GM23338 (cell line): ENCODE measurements around the gene NAT8L. TPM values are rescaled to one million over a fixed set of nuclear protein-coding genes. Genes with fewer than 3 reads are reported as not detected.

Experiments
- CTCF ChIP-seq, 2 experiments: fragments of 200-600 bp in 1 of 2; sonication (generic) in 1 of 2; conservative IDR thresholded peaks; 2 replicates each; pipeline versions ENCODE4 v1.5.1 to v1.6.1; 2016 to 2017; ENCODE audit warnings: antibody characterized with exemption in 2 of 2, low read depth in 2 of 2, mild to moderate bottlenecking in 2 of 2, moderate library complexity in 1 of 2
- EZH2 ChIP-seq: fragments of 200-600 bp; sonication (generic); IDR thresholded peaks from one replicate; pipeline ENCODE4 v1.8.0; 2017; ENCODE audit warnings: antibody characterized with exemption, mild to moderate bottlenecking, low read depth; ENCODE audit not compliant: unreplicated experiment
- JUNB ChIP-seq: IDR thresholded peaks from one replicate; pipeline ENCODE4 v1.6.1; 2016; ENCODE audit warnings: antibody characterized with exemption; ENCODE audit not compliant: unreplicated experiment
- NANOG ChIP-seq: IDR thresholded peaks from 2 replicates; pipeline ENCODE4 v1.6.1; 2016; ENCODE audit warnings: antibody characterized with exemption, borderline replicate concordance
- STAT1 ChIP-seq: IDR thresholded peaks from one replicate; pipeline ENCODE4 v1.6.1; 2016; ENCODE audit warnings: antibody characterized with exemption; ENCODE audit not compliant: unreplicated experiment
- ZNF114 ChIP-seq: fragments of 250-450 bp; sonication (Bioruptor Pico); IDR thresholded peaks from 2 replicates; pipeline ENCODE4 v1.5.0; 2020; ENCODE audit warnings: mild to moderate bottlenecking, moderate library complexity
- ZNF331 ChIP-seq: fragments of 250-450 bp; sonication (Bioruptor Pico); IDR thresholded peaks from 2 replicates; pipeline ENCODE4 v1.5.0; 2020; ENCODE audit warnings: low read depth, mild to moderate bottlenecking, moderate library complexity
- ZNF462 ChIP-seq: fragments of 250-450 bp; sonication (Bioruptor Pico); IDR thresholded peaks from 2 replicates; pipeline ENCODE4 v1.5.0; 2020; ENCODE audit warnings: mild to moderate bottlenecking, moderate library complexity
- polyA plus RNA-seq: library from polyadenylated mRNA; unstranded; fragments of >200 nt; fragmentation: Nextera tagmentation; extraction: Ambion mirVana; gene quantifications from 2 replicates; pipeline ENCODE4 v1.2.1, GENCODE V29; 2016
- total RNA-seq: library from RNA; depleted of rRNA; stranded (reverse); fragments of >200 nt; shearing (Covaris generic); gene quantifications from 2 replicates; pipeline ENCODE4 v1.2.3, GENCODE V29; 2014
- TF ChIP-seq, protein P1 (sequence below): IDR thresholded peaks from one replicate; pipeline ENCODE4 v1.6.1; 2018; ENCODE audit warnings: antibody characterized with exemption; ENCODE audit not compliant: unreplicated experiment

Gene NAT8L
- total and polyA plus RNA-seq, 2 experiments from 2014 or later, result 1.6 to 9.7 TPM

DNA sequence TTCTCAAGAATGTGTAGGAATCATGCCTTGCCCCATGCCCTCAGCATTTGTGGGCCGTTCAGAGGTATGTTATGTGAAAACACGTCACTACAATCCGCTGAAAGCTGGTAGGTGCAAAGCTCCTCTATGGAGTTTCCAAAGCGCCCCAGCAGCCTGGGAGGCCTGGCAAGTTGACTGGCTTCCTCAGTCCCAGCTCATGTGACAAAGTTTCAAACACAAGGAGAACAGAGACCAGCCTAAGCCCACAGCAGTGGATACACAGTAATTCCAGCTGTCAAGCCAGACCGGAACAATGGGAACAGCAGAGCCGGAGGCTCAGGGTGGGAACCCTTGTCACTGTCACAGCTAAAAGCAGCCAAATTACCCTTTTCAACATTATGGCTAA lies 33.5 kb downstream of the NAT8L start (continued):
- TF ChIP-seq ZNF462 (CRISPR knock-in tag), result no peak
- TF ChIP-seq, protein P1, sequence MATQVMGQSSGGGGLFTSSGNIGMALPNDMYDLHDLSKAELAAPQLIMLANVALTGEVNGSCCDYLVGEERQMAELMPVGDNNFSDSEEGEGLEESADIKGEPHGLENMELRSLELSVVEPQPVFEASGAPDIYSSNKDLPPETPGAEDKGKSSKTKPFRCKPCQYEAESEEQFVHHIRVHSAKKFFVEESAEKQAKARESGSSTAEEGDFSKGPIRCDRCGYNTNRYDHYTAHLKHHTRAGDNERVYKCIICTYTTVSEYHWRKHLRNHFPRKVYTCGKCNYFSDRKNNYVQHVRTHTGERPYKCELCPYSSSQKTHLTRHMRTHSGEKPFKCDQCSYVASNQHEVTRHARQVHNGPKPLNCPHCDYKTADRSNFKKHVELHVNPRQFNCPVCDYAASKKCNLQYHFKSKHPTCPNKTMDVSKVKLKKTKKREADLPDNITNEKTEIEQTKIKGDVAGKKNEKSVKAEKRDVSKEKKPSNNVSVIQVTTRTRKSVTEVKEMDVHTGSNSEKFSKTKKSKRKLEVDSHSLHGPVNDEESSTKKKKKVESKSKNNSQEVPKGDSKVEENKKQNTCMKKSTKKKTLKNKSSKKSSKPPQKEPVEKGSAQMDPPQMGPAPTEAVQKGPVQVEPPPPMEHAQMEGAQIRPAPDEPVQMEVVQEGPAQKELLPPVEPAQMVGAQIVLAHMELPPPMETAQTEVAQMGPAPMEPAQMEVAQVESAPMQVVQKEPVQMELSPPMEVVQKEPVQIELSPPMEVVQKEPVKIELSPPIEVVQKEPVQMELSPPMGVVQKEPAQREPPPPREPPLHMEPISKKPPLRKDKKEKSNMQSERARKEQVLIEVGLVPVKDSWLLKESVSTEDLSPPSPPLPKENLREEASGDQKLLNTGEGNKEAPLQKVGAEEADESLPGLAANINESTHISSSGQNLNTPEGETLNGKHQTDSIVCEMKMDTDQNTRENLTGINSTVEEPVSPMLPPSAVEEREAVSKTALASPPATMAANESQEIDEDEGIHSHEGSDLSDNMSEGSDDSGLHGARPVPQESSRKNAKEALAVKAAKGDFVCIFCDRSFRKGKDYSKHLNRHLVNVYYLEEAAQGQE, result no peak
- TF ChIP-seq EZH2, result no peak
- no peak for TF ChIP-seq STAT1
- TF ChIP-seq ZNF331, result no peak
- no peak for TF ChIP-seq NANOG
- TF ChIP-seq CTCF (conservative IDR thresholded peaks at IDR 0.05; ENCODE audit: low read depth in 2 of 2), result no peak
- no peak for TF ChIP-seq ZNF114
- TF ChIP-seq JUNB, result no peak
